NOMO-1 (cell line): ENCODE measurements around the gene SPATS2L.

Source experiments
- DNase-seq, 2 experiments: peaks; one replicate each; lab custom pipeline; 2025; ENCODE audit not compliant: unreplicated experiment in 2 of 2; lab: John Stamatoyannopoulos, UW

SPATS2L gene

DNA sequence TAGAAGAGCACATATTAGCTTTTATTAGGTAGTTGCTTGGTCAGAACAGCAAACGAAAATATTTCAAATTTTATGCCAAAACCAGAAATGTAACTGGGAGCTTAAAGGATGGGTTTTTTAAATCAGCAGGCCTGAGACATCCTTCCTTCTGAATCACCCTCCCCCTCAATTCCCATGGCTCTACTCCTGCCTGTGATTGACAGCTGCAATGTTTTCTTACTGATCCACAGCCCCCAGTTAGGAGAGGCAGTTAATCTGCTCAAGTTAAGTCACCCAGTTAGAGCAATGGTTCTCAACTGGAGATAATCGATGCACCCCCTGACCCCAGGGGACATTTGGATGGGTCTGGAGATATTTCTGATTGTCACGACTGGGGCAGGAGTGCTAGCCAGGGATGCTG, 178.4 kb downstream of the SPATS2L start:
- no peak for DNase-seq

DNA sequence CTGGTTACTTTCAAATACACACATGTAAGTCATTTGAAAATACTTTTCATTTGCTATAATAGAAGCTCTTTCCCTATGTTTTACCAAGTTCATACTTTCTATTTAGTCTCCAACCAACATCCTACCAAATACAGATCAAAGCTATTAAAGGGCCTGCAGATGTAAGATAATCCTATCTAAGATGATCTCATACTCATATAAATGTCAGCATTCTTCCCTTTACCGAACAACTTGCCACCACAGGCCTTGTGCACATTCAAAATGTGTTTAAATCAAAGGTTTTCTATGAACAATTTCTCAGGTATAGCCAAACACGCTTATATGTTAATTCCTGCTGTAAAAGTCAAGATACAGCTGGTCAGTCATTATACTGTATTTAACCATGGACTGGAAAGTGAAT, 180.0 kb downstream of the SPATS2L start:
- DNase-seq = no peak

DNA sequence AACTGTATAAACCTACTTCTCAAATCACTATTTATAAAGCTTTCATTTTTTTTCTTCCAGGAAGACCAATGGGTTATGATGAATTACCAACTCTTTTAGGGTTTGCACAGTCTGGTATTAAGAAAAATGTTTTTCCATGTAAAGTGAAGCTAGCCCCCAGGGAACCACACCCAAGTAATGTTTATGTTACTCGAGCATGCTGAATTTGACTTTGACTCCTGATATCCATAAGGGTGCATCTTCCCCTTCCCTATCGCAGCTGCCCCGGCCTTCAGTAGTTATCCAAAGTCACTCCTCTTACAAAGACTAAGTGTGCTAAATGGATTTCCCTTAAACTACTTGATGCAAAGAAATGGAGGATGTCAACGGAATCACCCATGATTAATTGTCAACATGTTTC, 181.7 kb downstream of the SPATS2L start:
- DNase-seq = no peak

DNA sequence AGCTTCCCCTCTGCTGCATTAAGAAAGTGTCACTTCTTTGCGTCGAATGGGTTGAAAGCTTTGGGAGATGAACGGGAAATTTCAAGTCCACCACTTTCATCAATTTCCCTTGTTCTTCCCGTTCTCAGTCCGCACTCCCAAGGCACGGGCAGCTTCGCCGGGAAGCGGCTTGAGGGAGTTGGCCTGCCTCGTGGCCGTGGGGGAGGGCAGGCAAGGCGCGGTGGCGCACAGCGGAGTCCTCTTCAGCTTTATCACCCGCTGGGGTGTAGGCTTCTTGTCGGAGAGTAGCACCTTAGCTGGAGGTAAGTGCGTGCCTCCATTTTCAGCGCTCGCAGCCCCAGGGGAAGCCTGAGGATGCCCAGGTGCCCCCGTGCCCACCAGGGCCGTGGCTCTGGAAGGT, 183.5 kb downstream of the SPATS2L start:
- no peak for DNase-seq

DNA sequence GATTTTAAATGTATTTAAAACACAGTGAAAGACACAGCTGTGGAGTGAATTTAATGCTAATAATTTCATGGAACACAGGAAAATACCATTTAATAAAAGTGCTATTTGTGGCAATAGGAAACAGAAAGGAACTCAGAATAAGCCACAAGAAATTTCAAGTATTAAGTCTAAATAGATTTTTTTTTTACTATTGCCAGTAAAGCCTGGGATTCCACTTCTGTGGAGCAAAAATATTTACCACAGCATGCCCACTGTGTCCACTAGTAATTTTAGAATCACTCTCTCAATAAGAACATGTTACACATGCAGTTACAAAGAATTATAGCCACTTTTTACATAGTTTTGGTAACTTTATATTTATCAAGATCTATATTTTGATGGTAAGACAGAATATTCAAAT, 186.2 kb downstream of the SPATS2L start:
- DNase-seq = no peak

DNA sequence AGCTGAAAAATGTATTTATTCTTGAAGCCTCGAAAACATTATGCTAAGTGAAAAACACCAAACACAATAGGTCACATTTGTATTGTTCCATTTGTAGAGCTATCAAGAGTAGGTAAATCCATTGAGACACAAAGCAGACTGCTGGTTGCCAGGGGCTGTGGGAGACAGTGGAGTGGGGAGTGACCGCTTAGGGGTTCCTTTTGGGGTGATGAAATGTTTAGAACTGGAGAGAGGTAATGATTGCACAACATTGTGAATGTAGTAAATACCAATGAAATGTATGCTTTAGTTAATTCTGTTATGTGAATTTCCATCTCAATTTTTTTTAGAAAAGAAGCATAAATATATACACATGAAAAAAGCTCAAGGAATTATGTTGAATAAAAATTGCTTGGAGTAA, 187.6 kb downstream of the SPATS2L start:
- DNase-seq = no peak

DNA sequence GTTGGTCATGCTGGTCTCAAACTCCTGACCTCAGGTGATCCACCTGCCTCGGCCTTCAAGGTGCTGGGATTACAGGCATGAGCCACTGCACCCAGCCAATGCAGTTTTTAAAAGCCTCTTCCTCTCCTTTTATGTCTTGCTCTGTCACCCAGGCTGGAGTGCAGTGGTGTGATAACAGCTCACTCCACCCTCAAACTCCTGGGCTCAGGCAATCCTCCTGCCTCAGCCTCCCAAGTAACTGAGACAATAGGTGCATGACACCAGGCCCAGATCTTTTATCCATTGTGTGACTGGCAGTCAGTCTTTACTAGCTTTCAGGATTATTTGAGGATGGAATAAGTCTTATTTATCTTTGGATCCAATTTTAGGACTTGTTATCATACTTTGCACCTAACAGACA, 190.2 kb downstream of the SPATS2L start:
- DNase-seq = no peak

DNA sequence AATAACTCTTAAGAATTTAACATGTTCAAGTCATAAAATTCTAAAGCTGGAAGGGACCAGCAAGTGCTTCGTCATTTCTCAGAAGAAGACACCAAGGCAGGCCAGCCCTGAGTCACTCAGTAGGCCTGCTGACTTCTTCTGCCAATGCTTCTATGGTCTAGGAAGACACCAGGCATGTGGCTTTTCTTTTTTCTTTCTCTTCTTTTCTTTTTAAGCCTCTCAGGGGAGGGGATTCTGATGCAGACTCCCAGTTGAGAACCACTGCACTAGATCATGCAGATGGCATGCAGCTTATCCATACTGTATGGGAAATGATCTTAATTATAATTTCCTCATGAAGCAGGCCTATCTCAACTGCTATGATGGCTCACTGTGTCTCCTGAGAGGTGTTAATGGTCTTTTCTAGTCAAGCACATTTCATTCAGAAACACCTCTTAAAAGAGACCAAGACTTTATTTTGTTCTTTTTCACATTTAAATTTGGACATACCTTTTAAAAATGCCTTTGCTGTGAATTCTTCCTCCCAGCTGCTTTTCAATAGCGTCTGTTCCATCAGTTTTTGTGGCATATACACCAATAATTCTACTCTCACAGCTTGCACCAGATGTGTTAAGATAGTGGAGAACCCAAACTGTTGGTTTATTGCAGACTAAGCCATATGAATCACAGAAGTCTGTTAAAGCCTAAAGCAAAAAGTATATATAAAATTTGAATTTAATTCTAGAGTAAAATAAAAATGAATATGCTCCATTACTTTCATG, 192.1 kb downstream of the SPATS2L start:
- no peak for DNase-seq

DNA sequence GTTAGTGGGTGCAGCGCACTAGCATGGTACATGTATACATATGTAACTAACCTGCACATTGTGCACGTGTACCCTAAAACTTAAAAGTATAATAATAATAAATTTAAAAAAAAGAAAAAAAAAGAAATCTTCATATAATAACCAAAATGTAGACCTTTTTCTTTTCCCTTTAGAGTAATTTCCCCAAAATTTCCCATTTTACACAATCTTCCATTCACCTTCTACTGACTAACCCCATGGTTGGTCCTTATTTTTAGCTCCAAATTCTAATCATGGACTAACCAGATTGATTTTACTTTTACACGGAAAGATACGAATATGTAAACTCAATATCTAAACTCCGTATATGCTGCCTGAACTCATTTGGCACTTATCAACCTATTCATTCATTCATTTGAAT, 195.7 kb downstream of the SPATS2L start:
- no peak for DNase-seq

DNA sequence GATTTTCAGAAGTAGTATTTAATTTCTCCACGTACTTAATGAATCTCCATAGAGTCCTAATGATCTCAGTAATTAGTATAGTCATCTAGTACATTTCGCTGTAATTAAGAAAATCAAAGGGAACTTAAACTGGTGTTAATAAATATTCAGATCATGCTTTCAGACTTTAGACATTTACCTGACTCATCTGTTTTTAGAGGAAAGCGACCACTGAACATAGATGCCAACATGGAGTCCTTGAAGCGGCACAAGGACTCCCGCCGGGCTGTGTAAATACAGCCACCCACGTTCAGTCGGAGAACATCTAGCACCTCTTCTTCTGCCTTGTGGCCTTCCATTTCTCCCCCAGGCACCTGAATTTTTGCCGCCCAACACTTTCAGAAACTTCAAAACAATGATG, 200.2 kb downstream of the SPATS2L start:
- no peak for DNase-seq

DNA sequence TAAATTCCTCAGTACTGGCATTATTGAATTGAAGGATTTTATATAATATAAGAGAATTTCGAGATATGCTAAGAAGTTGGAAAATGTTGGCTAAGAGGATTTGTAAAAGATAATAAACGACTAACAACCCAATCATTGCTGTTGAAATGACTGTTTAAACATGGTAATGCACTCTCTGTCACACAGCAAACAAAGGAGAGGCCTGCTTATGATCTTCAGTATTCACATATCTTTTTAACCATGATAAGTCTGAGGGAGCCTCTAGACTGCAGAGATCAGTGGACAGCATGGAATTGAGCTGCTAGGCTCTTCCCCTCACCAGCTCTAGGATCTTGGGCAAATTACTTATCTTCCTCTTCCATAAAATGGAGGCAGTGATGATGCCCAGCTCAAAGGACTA, 200.7 kb downstream of the SPATS2L start:
- DNase-seq = no peak

DNA sequence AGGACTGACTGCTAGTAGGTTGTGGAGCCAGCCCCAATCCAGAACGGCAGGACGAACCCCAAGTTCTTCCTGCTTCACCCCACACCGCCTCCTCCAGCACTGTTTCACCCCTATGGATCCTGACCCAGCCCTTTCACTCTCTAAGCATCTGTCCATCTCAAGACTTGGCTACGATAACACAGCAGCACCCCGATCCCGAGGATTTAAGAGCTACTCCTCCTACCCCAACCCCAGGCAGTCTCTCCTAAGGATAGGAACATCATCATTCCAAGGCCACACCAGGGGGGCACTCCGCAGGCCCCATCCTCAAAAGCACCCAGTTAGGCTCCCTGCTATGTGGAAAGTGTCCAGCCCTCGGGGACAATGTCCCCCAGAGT, 202.7 kb downstream of the SPATS2L start:
- DNase-seq = no peak

DNA sequence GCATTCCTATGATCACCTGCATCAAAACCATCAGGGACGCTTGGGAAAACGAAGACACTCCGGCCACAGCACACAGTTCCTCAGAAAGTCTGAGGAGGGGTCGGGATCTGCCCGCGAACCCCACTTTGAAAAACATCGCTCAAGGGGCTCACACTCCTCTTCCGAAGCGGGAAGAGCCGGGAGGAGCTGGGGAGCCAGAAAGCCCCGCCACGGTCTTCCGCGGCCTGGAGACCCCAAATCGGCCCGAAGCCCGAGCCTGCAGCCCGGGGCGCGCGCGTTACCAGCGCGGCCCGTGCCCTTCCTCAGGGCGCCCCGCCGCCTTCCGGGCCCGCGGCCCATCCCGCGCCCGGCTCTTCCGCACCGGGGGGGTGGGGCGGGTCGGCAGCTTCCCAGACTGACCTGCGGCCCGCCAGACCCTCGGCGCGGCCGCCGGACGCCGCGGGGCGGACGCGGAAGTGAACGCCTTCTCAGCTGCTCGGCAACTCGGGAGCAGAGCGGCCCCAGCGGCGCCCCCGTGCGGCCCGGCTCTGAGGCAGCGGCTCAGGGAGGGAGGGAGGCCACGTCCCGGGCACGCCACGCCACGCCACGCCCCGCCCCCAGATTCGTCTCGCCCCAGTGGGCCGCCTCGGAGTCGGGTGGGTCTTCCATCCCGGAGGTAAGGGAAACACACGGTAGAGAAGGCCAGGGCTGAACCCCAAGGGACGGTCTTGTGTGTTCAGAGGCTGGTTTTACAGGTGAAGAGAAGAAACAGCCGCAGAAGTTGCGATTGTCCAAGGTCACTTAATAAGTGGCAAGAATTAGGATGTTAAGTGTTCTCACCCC, 203.3 kb downstream of the SPATS2L start, which contains the start of gene KCTD18:
Gene KCTD18 (minus strand): TSS at position 457 of the 822 bp plus-strand sequence. CDS start 3,052 bp downstream, outside the sequence.
- DNase-seq = peak; percentile 77 to 96

DNA sequence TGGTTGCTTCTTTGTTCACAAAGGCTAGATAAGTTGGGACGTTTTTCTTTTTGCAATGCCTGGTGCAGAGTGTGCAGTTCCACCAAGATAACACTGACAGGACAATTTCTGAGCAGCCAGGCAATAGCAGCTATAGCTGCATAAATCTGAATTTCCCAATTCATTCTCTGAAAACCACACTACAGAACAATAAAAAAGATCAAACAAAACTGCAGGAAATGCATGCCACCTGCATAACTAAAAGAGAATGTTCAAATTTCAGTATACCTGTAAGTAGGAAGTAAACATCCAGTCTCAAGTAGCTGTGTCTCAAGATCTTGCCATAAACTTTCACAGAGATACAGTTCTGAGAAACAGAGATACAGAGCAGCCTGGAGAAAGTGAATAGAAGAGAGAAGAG, 208.7 kb downstream of the SPATS2L start:
- no peak for DNase-seq

DNA sequence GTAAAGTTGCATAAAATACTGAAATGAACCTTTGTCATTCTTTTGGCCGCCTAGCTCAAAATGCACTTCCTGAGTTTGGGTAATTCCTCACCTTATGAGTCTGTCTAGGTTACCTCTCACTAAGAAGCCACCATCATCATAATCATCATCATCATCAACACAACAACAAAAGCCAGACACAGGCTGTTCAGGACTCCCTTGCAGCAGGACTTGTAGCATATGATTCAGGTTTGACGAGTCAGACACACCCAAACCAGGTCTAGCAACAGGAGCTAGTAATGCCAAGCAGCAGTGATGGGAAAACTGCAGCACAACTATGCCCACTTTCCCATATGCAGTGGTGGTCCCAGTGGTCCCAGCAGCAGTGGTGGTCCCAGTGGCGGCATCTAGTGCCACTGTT, 216.7 kb downstream of the SPATS2L start:
- no peak for DNase-seq

DNA sequence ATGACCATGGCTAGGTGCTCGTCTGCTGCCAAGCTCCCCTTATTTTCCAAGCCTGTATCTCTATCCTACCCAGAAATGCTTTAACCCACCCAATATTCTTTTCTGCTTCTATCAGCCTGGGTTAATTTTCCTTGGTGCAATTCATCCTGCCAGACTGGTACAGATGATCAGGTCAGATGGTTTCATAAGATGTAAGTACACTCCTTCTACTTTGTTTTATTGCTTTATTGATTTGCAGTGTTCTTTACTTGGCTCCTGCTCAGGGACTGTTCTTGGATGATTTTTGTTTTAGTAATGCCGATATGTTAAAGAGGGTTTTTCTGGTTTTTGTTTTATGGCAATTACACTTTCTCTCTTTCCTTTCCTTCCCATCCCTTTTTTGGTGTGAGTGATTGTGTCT, 217.1 kb downstream of the SPATS2L start:
- no peak for DNase-seq

DNA sequence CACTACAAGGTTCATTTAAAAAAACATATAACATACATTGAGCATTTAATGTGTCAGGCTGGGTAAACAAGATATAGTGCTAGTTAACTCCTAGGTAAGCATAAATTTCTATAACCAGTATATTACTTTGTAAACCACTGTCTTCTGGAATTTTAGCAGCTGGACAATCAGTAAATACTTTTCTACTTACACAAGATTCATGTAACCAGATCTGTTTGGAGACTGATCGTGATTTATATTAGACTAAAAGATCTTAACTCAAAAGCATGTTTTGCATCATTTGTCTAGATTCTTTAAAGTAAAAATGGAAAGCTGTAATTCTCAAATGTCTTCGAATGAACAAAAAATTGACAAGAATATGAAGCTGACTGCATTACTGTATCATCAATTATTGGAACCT, 218.6 kb downstream of the SPATS2L start:
- no peak for DNase-seq

DNA sequence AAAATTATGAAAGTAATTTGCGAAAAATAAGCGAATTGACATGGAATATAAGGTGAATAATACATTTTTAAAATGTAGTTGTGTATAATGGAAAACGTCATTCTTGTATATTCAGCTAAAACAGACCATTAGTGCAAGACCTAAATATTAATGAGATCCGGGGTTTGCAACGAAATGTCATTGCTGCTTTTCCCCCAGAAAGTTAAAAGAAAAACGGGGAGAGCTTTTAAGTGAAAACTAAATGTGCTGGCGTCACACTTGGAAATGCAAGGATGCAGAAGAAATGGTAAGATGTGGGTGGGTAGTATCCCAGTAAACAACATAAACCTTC, 219.0 kb downstream of the SPATS2L start:
- DNase-seq = no peak

DNA sequence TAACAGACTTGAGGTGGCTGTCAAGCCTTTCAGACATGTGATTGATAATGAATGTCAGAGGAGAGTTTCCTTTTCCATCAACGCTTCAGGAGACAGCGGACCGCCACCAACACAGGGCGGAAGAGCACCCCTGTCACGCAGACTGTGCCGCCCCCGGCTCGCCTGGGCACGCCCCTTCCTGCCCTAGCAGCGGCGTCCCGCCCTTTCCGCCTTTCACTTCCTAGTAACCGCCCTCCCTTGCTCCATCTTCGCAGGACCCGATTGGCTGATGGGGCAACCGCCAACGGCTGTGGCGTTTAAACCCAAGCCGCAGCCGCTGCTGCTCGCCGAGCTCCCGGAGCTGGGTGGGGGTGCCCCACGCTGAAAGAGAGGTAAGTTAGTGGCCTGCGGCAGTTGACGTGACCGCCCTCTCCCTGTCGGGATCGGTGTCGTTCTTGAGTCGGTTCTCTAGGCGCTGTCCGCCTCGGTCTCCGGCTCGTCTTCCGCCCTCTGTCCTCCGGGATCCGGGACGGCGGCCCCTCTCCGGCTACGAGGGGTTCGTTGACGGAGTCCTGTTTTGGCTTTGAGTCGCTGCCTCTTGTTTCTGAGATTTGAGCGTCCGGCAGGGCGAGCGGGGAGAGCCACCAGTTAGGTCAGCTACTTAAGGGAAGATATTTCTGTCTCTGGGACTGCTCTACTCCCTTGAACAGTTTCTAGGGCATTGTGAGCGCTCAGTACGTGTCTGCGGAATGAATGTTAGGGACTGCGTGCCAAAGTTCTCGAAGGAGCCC, 219.6 kb downstream of the SPATS2L start, which contains the start of gene SGO2:
Gene SGO2 (plus strand): TSS at position 326 of the 770 bp plus-strand sequence. CDS start 6,769 bp downstream, outside the sequence.
- peak; percentile 96 to 97 for DNase-seq

DNA sequence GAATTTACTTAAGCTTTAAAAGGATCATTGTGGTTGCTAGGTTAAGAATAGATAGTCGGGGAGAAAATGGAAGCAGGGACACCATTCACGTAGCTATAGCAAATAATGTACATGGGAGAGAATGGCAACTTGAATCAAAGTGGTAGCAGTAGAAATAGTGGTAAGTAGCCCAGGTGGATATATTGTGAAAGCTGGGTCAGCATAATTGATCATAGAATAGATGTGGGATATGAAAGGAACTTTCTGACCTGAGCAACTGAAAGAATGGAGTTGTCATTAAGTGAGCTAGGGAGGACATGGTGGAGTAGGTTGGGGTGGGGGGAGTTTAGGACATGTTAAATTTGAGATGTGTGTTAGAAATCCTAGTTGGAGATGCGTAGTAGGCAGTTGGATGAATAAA, 221.7 kb downstream of the SPATS2L start:
- no peak for DNase-seq
